GM12878 (cell line): Measurements from ENCODE around the gene CASP6. TPM values are rescaled to one million over a fixed set of nuclear protein-coding genes. Genes with fewer than 3 reads are reported as not detected.

Experiments
- ATAC-seq: fragments of 200-7000 bp; cut with Tn5 transposase; 3 replicates; pipeline ENCODE4 v1.9.1; 2020; ENCODE audit warnings: mild to moderate bottlenecking, moderate library complexity
- BruUV-seq: library from RNA; stranded (reverse); fragments of 400-500 nt; replicated peaks from 2 replicates; lab custom pipeline; 2021; lab: Mats Ljungman, UMichigan
- CTCF ChIA-PET: fragments of 300-600 bp; sonication (Branson Sonifier 250); formaldehyde crosslinking; extraction: SDS; loops from one replicate; lab custom pipeline; 2021; ENCODE audit warnings: inconsistent platforms; lab: Yijun Ruan, JAX
- POLR2A ChIA-PET: fragments of 350-600 bp; formaldehyde crosslinking; extraction: SDS; loops from one replicate; lab custom pipeline; 2021; ENCODE audit warnings: inconsistent platforms; lab: Charles Lee
- RAD21 ChIA-PET: fragments of 300-600 bp; sonication (Branson Sonifier 250); formaldehyde crosslinking; loops from one replicate; lab custom pipeline; 2023; ENCODE audit warnings: antibody characterized with exemption; ENCODE audit not compliant: unreplicated experiment; lab: Charles Lee
- SMC1A ChIA-PET: fragments of 300-600 bp; sonication (Branson Sonifier 250); formaldehyde crosslinking; loops from one replicate; lab custom pipeline; 2023; ENCODE audit not compliant: unreplicated experiment, uncharacterized antibody; lab: Charles Lee
- DNase-seq: peaks from one replicate; pipeline ENCODE4 v3.0.0-alpha.2; 2011; ENCODE audit warnings: low read depth, low spot score
- FAIRE-seq: peaks from 3 replicates; lab custom pipeline; 2011; peaks lifted over from hg19 to GRCh38; lab: Jason Lieb, UNC
- H2AFZ ChIP-seq: 2 replicates; pipeline ENCODE4 v1.6.0; 2011; ENCODE audit warnings: low read depth, low read length, control low read depth; ENCODE audit not compliant: control insufficient read depth
- H3K27ac ChIP-seq: 2 replicates; pipeline ENCODE4 v1.5.1; 2011; ENCODE audit warnings: control low read depth; ENCODE audit not compliant: control insufficient read depth, insufficient read depth
- H3K27me3 ChIP-seq, 2 experiments: replicated peaks in 1 of 2; 2 replicates each; pipeline versions ENCODE4 v1.6.0 to v1.6.1; 2011; ENCODE audit warnings: low read length in 1 of 2; ENCODE audit not compliant: control insufficient read depth in 2 of 2, insufficient read depth in 2 of 2
- H3K36me3 ChIP-seq, 2 experiments: 2 replicates each; pipeline ENCODE4 v1.5.1; 2011; ENCODE audit warnings: low read length in 1 of 2; ENCODE audit not compliant: control insufficient read depth in 2 of 2, insufficient read depth in 2 of 2
- H3K4me1 ChIP-seq: 2 replicates; pipeline ENCODE4 v1.6.1; 2011; ENCODE audit warnings: mild to moderate bottlenecking, low read length, moderate library complexity, mixed read lengths; ENCODE audit not compliant: control insufficient read depth, insufficient read depth
- H3K4me2 ChIP-seq: 2 replicates; pipeline ENCODE4 v1.6.0; 2011; ENCODE audit warnings: control low read depth; ENCODE audit not compliant: control insufficient read depth, insufficient read depth
- H3K4me3 ChIP-seq: fragments of 200-600 bp; sonication (generic); 2 replicates; pipeline ENCODE4 v1.5.1; 2016
- H3K79me2 ChIP-seq: 2 replicates; pipeline ENCODE4 v1.6.0; 2011; ENCODE audit warnings: low read length; ENCODE audit not compliant: control insufficient read depth, insufficient read depth
- H3K9ac ChIP-seq: 2 replicates; pipeline ENCODE4 v1.8.0; 2011; ENCODE audit warnings: low read length, control low read depth, mixed read lengths; ENCODE audit not compliant: control insufficient read depth, insufficient read depth
- H3K9me3 ChIP-seq: replicated peaks from 3 replicates; pipeline ENCODE4 v1.5.1; 2011; ENCODE audit warnings: mild to moderate bottlenecking, low read length; ENCODE audit not compliant: control insufficient read depth, insufficient read depth
- H4K20me1 ChIP-seq: 2 replicates; pipeline ENCODE4 v1.6.0; 2011; ENCODE audit not compliant: control insufficient read depth, insufficient read depth
- ATF7 ChIP-seq: fragments of 450-650 bp; IDR thresholded peaks from 2 replicates; pipeline ENCODE4 v1.6.1; 2016; ENCODE audit warnings: low read depth, mild to moderate bottlenecking
- CBX5 ChIP-seq: sonication (generic); IDR thresholded peaks from 2 replicates; pipeline ENCODE4 v1.6.1; 2016; ENCODE audit warnings: low read depth, moderate library complexity, mild to moderate bottlenecking, inconsistent platforms
- ESRRA ChIP-seq: IDR thresholded peaks from 2 replicates; pipeline ENCODE4 v1.6.1; 2012; ENCODE audit warnings: mild to moderate bottlenecking, low read length, improper control_type of control experiment
- ETV6 ChIP-seq, 2 experiments: fragments of 450-650 bp in 1 of 2; IDR thresholded peaks in 1 of 2; conservative IDR thresholded peaks in 1 of 2; 2 replicates each; pipeline ENCODE4 v1.6.1; 2014; ENCODE audit warnings: antibody characterized with exemption in 1 of 2, borderline replicate concordance in 1 of 2, low read depth in 1 of 2, mild to moderate bottlenecking in 1 of 2, moderate library complexity in 1 of 2
- IKZF2 ChIP-seq, 2 experiments: fragments of 450-650 bp; IDR thresholded peaks; 2 replicates each; pipeline ENCODE4 v1.6.1; 2017; ENCODE audit warnings: mild to moderate bottlenecking in 2 of 2, moderate library complexity in 2 of 2
- NBN ChIP-seq: fragments of 450-650 bp; IDR thresholded peaks from 2 replicates; pipeline ENCODE4 v1.6.1; 2016
- NFYB ChIP-seq: IDR thresholded peaks from 2 replicates; pipeline ENCODE4 v1.6.1; 2011; ENCODE audit warnings: low read depth, mild to moderate bottlenecking, low read length, improper control_type of control experiment, moderate library complexity; ENCODE audit not compliant: insufficient read depth
- NRF1 ChIP-seq: conservative IDR thresholded peaks from 2 replicates; pipeline ENCODE4 v1.6.1; 2011; ENCODE audit warnings: mild to moderate bottlenecking, low read depth, low read length, improper control_type of control experiment
- RAD21 ChIP-seq: IDR thresholded peaks from 2 replicates; pipeline ENCODE4 v1.6.1; 2011; ENCODE audit warnings: mild to moderate bottlenecking, low read depth, low read length, moderate library complexity; ENCODE audit not compliant: insufficient read depth
- RAD51 ChIP-seq: fragments of 450-650 bp; IDR thresholded peaks from 2 replicates; pipeline ENCODE4 v1.6.1; 2016; ENCODE audit warnings: moderate library complexity, mild to moderate bottlenecking, inconsistent platforms
- SMARCA5 ChIP-seq: fragments of 450-650 bp; IDR thresholded peaks from 2 replicates; pipeline ENCODE4 v1.6.1; 2017; ENCODE audit warnings: mild to moderate bottlenecking
- TCF3 ChIP-seq: IDR thresholded peaks from 2 replicates; pipeline ENCODE4 v1.6.1; 2012; ENCODE audit warnings: low read depth, mild to moderate bottlenecking, low read length, borderline replicate concordance; ENCODE audit not compliant: insufficient read depth
- ZZZ3 ChIP-seq: IDR thresholded peaks from 2 replicates; pipeline ENCODE4 v1.6.1; 2011; ENCODE audit warnings: low read depth; ENCODE audit not compliant: control insufficient read depth, insufficient read length
- WGBS: methylation state at CpG from one replicate; pipeline ENCODE4 v1.1.6; 2016; ENCODE audit warnings: low lambda C conversion rate; ENCODE audit not compliant: insufficient replicate concordance, insufficient coverage; ENCODE audit errors: missing lambda C conversion rate; 5-methylcytosine and 5-hydroxymethylcytosine counted together
- in situ Hi-C: fragments of 300-500 bp; cut with MboI; formaldehyde crosslinking; loops from 9 replicates; pipeline ENCODE4 v1.14.3; 2018; ENCODE audit warnings: mixed read lengths
- intact Hi-C: fragments of 100-400 bp; cut with micrococcal nuclease; formaldehyde crosslinking; loops from one replicate; pipeline ENCODE4 v1.14.2; 2022; ENCODE audit not compliant: unreplicated experiment
- polyA plus RNA-seq, 11 experiments: library from polyadenylated mRNA; depleted of rRNA in 4 of 11; unstranded in 6 of 11; stranded (reverse) in 5 of 11; fragments of >200 nt; fragmentation: Nextera tagmentation in 4 of 11; fragmentation: Illumina TruSeq in 1 of 11; extraction: Ambion mirVana in 4 of 11; extraction: Trizol in 1 of 11; gene quantifications; 1 replicate in 1 of 11; 2 replicates in 10 of 11; pipeline versions ENCODE4 v1.2.1 to v1.2.3, GENCODE V29; 2011 to 2016; ENCODE audit warnings: inconsistent platforms in 2 of 11, missing spikeins in 2 of 11, low read depth in 1 of 11
- total RNA-seq, 4 experiments: library from RNA; depleted of rRNA in 3 of 4; stranded (reverse); fragments of >200 nt in 3 of 4; fragmentation: Illumina TruSeq in 1 of 4; extraction: Trizol in 1 of 4; gene quantifications; 2 replicates each; pipeline versions ENCODE4 v1.2.1 to v1.2.3, GENCODE V29; 2013 to 2021
- TF ChIP-seq, protein P1 (sequence below): fragments of 450-650 bp; IDR thresholded peaks from 2 replicates; pipeline ENCODE4 v1.6.1; 2017; ENCODE audit warnings: mild to moderate bottlenecking, moderate library complexity
- TF ChIP-seq, protein P2 (sequence below): fragments of 450-650 bp; IDR thresholded peaks from 2 replicates; pipeline ENCODE4 v1.6.1; 2018; ENCODE audit warnings: borderline replicate concordance, mild to moderate bottlenecking; ENCODE audit not compliant: partially characterized antibody

Gene CASP6
- total and polyA plus RNA-seq, 10 of the 15 experiments (the other 5 are each of a cell fraction or from before 2014, with no cell fraction given), result 20.0 to 66.8 (median 30.8) TPM

DNA sequence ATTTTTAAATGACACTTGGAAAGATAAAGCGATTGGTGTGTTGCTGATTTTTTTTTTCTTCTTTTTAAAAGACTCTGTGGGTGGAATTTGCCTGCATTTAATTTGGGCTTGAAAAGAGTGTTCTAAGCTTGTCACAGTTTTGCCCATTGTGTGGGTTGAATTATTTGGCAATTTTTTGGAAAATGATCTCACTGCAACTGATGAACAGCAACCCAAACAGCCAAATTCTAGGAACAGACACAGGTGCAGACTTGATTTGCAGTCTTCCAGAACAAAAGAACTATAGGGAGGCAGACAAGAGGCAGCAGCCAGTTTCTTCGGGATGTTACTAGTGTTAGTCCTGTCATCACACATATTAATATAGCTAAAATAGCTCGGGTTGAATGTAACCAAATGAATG is 40.5 kb downstream of the CASP6 start:
- WGBS, result 65% methylated on average over 3 of the region's 3 CpGs
- intact Hi-C loops, result no loop called here
- SMC1A ChIA-PET, result interaction anchor here (0.6 to 1.8 kb wide), 3 partner anchors 8 to 165 kb away, joined by 3 to 6 read pairs (median 3); no protein-coding TSS in a partner anchor
- in situ Hi-C loops, result no loop called here
- Histone ChIP-seq H3K36me3 (peaks cover 0 to 3% of the 10 kb centered on the region in 2 experiments; a peak in 2 of 4 replicates), H3K27ac (no peak overlapping the region), H3K79me2 (no peaks in the 10 kb centered on the region), H3K4me3 (no peak overlapping the region), H3K27me3 (no peaks in the 10 kb centered on the region), H3K9me3 (no peaks in the 10 kb centered on the region), H4K20me1 (no peaks in the 10 kb centered on the region), H3K4me2 (no peak overlapping the region), H2AFZ (no peak overlapping the region), H3K9ac (no peak overlapping the region), H3K4me1 (no peaks in the 10 kb centered on the region)
- RAD21 ChIA-PET, result no interaction called here
- POLR2A ChIA-PET, result no interaction called here
- BruUV-seq, result no TSS peak
- TF ChIP-seq RAD21, result no peak
- TF ChIP-seq ESRRA, result no peak
- no peak for TF ChIP-seq ZZZ3
- TF ChIP-seq, protein P1, sequence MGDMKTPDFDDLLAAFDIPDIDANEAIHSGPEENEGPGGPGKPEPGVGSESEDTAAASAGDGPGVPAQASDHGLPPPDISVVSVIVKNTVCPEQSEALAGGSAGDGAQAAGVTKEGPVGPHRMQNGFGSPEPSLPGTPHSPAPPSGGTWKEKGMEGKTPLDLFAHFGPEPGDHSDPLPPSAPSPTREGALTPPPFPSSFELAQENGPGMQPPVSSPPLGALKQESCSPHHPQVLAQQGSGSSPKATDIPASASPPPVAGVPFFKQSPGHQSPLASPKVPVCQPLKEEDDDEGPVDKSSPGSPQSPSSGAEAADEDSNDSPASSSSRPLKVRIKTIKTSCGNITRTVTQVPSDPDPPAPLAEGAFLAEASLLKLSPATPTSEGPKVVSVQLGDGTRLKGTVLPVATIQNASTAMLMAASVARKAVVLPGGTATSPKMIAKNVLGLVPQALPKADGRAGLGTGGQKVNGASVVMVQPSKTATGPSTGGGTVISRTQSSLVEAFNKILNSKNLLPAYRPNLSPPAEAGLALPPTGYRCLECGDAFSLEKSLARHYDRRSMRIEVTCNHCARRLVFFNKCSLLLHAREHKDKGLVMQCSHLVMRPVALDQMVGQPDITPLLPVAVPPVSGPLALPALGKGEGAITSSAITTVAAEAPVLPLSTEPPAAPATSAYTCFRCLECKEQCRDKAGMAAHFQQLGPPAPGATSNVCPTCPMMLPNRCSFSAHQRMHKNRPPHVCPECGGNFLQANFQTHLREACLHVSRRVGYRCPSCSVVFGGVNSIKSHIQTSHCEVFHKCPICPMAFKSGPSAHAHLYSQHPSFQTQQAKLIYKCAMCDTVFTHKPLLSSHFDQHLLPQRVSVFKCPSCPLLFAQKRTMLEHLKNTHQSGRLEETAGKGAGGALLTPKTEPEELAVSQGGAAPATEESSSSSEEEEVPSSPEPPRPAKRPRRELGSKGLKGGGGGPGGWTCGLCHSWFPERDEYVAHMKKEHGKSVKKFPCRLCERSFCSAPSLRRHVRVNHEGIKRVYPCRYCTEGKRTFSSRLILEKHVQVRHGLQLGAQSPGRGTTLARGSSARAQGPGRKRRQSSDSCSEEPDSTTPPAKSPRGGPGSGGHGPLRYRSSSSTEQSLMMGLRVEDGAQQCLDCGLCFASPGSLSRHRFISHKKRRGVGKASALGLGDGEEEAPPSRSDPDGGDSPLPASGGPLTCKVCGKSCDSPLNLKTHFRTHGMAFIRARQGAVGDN, result no peak
- TF ChIP-seq IKZF2 (IDR thresholded peaks at IDR 0.05), result no peak
- no peak for TF ChIP-seq RAD51
- no peak for TF ChIP-seq TCF3
- no peak for TF ChIP-seq NBN
- no peak for TF ChIP-seq ATF7
- no peak for TF ChIP-seq CBX5
- TF ChIP-seq SMARCA5, result no peak
- TF ChIP-seq, protein P2, sequence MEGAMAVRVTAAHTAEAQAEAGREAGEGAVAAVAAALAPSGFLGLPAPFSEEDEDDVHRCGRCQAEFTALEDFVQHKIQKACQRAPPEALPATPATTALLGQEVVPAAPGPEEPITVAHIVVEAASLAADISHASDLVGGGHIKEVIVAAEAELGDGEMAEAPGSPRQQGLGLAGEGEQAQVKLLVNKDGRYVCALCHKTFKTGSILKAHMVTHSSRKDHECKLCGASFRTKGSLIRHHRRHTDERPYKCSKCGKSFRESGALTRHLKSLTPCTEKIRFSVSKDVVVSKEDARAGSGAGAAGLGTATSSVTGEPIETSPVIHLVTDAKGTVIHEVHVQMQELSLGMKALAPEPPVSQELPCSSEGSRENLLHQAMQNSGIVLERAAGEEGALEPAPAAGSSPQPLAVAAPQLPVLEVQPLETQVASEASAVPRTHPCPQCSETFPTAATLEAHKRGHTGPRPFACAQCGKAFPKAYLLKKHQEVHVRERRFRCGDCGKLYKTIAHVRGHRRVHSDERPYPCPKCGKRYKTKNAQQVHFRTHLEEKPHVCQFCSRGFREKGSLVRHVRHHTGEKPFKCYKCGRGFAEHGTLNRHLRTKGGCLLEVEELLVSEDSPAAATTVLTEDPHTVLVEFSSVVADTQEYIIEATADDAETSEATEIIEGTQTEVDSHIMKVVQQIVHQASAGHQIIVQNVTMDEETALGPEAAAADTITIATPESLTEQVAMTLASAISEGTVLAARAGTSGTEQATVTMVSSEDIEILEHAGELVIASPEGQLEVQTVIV, result no peak
- TF ChIP-seq ETV6 (conservative IDR thresholded peaks at IDR 0.05 in 1 of 2, IDR thresholded peaks at IDR 0.05 in 1 of 2; ENCODE audit: borderline replicate concordance in 1 of 2, low read depth in 1 of 2), result no peak
- no peak for TF ChIP-seq NFYB
- no peak for TF ChIP-seq NRF1
- FAIRE-seq, result no peak
- CTCF ChIA-PET, result interaction anchor here (0.6 to 1.6 kb wide), 5 partner anchors 52 to 257 kb away, joined by 3 to 6 read pairs (median 3); partner anchors contain the start of gene SEC24B
- no peak for DNase-seq
- no peak for ATAC-seq
